ENCODE measurements around the gene STXBP6.

Gene STXBP6

DNA sequence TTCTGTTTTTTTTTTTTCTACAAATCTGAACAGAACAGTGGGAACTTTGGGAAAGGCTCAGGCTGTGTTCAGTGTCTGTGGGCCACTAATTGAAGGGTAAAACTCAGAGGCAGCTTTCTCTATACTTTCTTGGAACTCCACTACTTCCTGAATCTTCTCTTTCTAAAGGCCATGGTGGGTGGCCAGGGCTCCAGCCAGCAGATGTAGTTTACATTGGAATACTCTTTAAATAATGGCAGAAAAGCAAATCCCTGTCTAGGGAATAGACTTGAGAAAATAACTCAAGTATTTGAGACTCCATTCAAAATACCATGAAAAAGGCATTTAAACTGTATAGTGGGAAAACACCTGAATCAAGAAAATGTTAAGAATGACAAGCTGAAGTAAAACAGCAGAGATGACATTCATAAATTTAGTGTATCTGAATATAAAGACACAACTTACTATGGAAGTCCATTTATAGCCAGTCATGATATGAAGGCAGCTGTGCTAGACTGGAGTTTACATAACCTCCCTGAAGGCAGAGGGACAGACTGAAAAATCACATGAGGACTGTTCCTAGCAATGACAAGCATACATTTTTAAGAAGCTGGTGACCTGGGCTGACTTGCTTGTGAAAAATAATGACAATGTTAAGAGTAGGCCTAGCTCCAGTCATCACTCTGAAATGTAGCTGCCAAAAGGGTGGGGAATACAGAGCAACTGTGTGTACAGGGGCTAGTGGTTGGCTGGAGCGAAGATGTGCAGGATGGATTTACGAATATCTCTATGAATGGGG is 168.6 kb downstream of the STXBP6 start (continued):
- TF ChIP-seq ZNF521 (tag by site-specific recombination; IDR thresholded peaks at IDR 0.05) (no peak), TCF7L2 (IDR thresholded peaks at IDR 0.05; ENCODE audit: borderline replicate concordance, low read depth, low read length) (no peak), ZNF792 (tag by site-specific recombination; IDR thresholded peaks at IDR 0.05) (no peak)

DNA sequence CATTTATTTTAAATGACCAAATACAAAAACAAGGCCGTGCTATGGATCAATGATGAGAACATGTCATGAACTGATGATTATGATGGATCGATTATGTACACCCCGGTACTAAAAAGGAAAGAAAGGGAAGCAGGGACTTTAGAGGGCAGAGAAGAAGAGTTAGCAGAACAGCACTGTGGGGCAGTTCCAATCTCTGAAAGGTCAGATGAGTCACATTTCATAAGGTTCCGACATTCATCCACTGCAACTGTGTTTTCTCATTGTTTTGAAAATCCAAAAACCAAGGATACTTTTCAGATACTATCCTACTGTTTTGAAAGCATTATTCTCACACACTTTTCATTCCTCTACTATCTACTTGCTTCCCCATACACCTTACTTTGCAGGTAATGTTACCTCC is 169.3 kb downstream of the STXBP6 start:
- H3K36me3 ChIP-seq (ENCODE audit: control insufficient read depth in 2 of 2, insufficient read depth in 1 of 2, low read length in 2 of 2), result no peaks in the 10 kb centered on the region
- ChIA-PET POLR2A (no interaction called here), CTCF (interaction anchor here (1.0 kb wide), 1 partner anchor 155 kb away, joined by 5 read pairs; no protein-coding TSS in a partner anchor)
- H3K9me3 ChIP-seq (ENCODE audit: control insufficient read depth, insufficient read depth, low read depth, low read length), result no peaks in the 10 kb centered on the region
- TF ChIP-seq ZNF391 (tag by site-specific recombination; IDR thresholded peaks at IDR 0.05; ENCODE audit: borderline replicate concordance, low read depth) (no peak), ZNF223 (tag by site-specific recombination; IDR thresholded peaks at IDR 0.05) (no peak), ZNF2 (tag by site-specific recombination; IDR thresholded peaks at IDR 0.05) (no peak), ZNF510 (tag by site-specific recombination; IDR thresholded peaks at IDR 0.05; ENCODE audit: insufficient replicate concordance) (no peak), PRDM1 (tag by site-specific recombination; IDR thresholded peaks at IDR 0.05) (no peak), ZNF155 (tag by site-specific recombination; IDR thresholded peaks at IDR 0.05) (no peak), ZNF777 (tag by site-specific recombination; IDR thresholded peaks at IDR 0.05; ENCODE audit: borderline replicate concordance) (no peak), KLF8 (tag by site-specific recombination; IDR thresholded peaks at IDR 0.05) (no peak), REPIN1 (tag by site-specific recombination; IDR thresholded peaks at IDR 0.05; ENCODE audit: low read depth) (no peak), ZNF214 (tag by site-specific recombination; IDR thresholded peaks at IDR 0.05; ENCODE audit: borderline replicate concordance) (no peak), ZFP41 (tag by site-specific recombination; IDR thresholded peaks at IDR 0.05; ENCODE audit: borderline replicate concordance) (no peak), ZNF707 (tag by site-specific recombination; IDR thresholded peaks at IDR 0.05) (no peak), ZNF138 (tag by site-specific recombination; IDR thresholded peaks at IDR 0.05; ENCODE audit: borderline replicate concordance) (no peak)
- TF ChIP-seq, protein P1, sequence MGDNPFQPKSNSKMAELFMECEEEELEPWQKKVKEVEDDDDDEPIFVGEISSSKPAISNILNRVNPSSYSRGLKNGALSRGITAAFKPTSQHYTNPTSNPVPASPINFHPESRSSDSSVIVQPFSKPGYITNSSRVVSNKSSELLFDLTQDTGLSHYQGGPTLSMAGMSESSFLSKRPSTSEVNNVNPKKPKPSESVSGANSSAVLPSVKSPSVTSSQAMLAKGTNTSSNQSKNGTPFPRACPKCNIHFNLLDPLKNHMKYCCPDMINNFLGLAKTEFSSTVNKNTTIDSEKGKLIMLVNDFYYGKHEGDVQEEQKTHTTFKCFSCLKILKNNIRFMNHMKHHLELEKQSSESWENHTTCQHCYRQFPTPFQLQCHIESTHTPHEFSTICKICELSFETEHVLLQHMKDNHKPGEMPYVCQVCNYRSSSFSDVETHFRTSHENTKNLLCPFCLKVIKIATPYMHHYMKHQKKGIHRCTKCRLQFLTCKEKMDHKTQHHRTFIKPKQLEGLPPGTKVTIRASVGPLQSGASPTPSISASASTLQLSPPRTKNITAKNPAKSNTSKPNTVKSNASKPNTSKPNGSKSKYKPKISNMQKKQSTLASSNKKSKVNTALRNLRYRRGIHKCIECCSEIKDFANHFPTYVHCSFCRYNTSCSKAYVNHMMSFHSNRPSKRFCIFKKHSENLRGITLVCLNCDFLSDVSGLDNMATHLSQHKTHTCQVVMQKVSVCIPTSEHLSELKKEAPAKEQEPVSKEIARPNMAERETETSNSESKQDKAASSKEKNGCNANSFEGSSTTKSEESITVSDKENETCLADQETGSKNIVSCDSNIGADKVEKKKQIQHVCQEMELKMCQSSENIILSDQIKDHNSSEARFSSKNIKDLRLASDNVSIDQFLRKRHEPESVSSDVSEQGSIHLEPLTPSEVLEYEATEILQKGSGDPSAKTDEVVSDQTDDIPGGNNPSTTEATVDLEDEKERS (tag by site-specific recombination; IDR thresholded peaks at IDR 0.05), result no peak
- 0 out of 2 replicates have a peak, but pooled peaks cover 2% of the 10 kb centered on the region for H3K4me1 ChIP-seq (ENCODE audit: control insufficient read depth, insufficient read depth, low read length)
- no peak overlapping the region for H3K27ac ChIP-seq (ENCODE audit: extremely low read depth, low read depth, low read length)
- H3K4me3 ChIP-seq (ENCODE audit: low read depth, low read length), result no peak overlapping the region

DNA sequence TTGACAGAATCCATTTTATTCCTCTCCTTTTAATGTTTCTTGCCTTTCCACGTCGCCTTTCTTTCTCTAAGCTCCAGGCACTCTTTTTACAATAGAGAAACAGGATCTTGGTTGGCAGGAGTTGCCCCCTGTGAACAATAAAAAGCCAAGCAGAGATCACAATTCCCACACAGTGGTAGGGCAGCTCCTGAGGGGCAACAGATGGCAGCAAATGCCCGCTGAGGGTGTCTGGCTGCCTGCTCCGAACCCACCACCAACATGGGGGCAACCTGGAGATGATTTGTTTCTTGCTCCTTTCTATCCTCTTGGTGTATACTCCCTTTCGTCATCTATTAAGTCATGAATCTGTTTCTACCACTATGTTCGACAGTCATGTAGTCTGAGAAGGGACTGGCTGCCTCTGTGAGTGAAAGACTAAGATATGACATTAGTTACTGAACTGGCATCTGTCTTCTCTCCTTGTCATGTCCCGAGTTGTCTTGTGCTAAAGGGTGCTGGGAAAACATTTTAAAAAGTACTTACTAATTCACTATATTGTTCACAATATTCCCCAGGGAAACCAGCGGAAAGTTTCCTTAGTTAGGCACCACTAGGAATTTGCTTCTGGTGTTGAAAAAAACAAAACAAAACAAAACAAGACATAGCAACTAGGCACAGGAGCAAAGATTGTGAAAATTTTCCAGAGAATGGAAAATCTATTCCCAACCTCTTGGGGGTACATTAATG is 170.1 kb downstream of the STXBP6 start:
- Histone ChIP-seq H3K9me3 (ENCODE audit: control insufficient read depth, insufficient read depth, low read depth, low read length) (no peaks in the 10 kb centered on the region), H3K27ac (ENCODE audit: extremely low read depth, low read depth, low read length) (no peak overlapping the region), H3K36me3 (ENCODE audit: control insufficient read depth in 2 of 2, insufficient read depth in 1 of 2, low read length in 2 of 2) (no peaks in the 10 kb centered on the region), H3K4me3 (ENCODE audit: low read depth, low read length) (no peak overlapping the region), H3K4me1 (ENCODE audit: control insufficient read depth, insufficient read depth, low read length) (0 out of 2 replicates have a peak, but pooled peaks cover 2% of the 10 kb centered on the region)
- CTCF ChIA-PET, result no interaction called here
- POLR2A ChIA-PET, result no interaction called here
- TF ChIP-seq ZNF560 (tag by site-specific recombination; IDR thresholded peaks at IDR 0.05; ENCODE audit: borderline replicate concordance) (no peak), KLF8 (tag by site-specific recombination; IDR thresholded peaks at IDR 0.05) (no peak), ZNF214 (tag by site-specific recombination; IDR thresholded peaks at IDR 0.05; ENCODE audit: borderline replicate concordance) (no peak)
- TF ChIP-seq, protein P2, sequence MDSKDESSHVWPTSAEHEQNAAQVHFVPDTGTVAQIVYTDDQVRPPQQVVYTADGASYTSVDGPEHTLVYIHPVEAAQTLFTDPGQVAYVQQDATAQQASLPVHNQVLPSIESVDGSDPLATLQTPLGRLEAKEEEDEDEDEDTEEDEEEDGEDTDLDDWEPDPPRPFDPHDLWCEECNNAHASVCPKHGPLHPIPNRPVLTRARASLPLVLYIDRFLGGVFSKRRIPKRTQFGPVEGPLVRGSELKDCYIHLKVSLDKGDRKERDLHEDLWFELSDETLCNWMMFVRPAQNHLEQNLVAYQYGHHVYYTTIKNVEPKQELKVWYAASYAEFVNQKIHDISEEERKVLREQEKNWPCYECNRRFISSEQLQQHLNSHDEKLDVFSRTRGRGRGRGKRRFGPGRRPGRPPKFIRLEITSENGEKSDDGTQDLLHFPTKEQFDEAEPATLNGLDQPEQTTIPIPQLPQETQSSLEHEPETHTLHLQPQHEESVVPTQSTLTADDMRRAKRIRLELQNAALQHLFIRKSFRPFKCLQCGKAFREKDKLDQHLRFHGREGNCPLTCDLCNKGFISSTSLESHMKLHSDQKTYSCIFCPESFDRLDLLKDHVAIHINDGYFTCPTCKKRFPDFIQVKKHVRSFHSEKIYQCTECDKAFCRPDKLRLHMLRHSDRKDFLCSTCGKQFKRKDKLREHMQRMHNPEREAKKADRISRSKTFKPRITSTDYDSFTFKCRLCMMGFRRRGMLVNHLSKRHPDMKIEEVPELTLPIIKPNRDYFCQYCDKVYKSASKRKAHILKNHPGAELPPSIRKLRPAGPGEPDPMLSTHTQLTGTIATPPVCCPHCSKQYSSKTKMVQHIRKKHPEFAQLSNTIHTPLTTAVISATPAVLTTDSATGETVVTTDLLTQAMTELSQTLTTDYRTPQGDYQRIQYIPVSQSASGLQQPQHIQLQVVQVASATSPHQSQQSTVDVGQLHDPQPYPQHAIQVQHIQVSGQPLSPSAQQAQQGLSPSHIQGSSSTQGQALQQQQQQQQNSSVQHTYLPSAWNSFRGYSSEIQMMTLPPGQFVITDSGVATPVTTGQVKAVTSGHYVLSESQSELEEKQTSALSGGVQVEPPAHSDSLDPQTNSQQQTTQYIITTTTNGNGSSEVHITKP (tag by site-specific recombination; IDR thresholded peaks at IDR 0.05), result no peak
- TF ChIP-seq, protein P3, sequence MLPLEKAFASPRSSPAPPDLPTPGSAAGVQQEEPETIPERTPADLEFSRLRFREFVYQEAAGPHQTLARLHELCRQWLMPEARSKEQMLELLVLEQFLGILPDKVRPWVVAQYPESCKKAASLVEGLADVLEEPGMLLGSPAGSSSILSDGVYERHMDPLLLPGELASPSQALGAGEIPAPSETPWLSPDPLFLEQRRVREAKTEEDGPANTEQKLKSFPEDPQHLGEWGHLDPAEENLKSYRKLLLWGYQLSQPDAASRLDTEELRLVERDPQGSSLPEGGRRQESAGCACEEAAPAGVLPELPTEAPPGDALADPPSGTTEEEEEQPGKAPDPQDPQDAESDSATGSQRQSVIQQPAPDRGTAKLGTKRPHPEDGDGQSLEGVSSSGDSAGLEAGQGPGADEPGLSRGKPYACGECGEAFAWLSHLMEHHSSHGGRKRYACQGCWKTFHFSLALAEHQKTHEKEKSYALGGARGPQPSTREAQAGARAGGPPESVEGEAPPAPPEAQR (tag by site-specific recombination; IDR thresholded peaks at IDR 0.05), result no peak
- TF ChIP-seq, protein P4, sequence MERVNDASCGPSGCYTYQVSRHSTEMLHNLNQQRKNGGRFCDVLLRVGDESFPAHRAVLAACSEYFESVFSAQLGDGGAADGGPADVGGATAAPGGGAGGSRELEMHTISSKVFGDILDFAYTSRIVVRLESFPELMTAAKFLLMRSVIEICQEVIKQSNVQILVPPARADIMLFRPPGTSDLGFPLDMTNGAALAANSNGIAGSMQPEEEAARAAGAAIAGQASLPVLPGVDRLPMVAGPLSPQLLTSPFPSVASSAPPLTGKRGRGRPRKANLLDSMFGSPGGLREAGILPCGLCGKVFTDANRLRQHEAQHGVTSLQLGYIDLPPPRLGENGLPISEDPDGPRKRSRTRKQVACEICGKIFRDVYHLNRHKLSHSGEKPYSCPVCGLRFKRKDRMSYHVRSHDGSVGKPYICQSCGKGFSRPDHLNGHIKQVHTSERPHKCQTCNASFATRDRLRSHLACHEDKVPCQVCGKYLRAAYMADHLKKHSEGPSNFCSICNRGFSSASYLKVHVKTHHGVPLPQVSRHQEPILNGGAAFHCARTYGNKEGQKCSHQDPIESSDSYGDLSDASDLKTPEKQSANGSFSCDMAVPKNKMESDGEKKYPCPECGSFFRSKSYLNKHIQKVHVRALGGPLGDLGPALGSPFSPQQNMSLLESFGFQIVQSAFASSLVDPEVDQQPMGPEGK (tag by site-specific recombination; IDR thresholded peaks at IDR 0.05), result no peak

Data from HEK293 (cell line).